ENCODE data around the gene RAPGEF6.
"Not testable (repeated sequence)": the region's sequence is repeated elsewhere in the genome, so short reads cannot be mapped to it uniquely, and the experiment has no call there.

The RAPGEF6 gene, protein sequence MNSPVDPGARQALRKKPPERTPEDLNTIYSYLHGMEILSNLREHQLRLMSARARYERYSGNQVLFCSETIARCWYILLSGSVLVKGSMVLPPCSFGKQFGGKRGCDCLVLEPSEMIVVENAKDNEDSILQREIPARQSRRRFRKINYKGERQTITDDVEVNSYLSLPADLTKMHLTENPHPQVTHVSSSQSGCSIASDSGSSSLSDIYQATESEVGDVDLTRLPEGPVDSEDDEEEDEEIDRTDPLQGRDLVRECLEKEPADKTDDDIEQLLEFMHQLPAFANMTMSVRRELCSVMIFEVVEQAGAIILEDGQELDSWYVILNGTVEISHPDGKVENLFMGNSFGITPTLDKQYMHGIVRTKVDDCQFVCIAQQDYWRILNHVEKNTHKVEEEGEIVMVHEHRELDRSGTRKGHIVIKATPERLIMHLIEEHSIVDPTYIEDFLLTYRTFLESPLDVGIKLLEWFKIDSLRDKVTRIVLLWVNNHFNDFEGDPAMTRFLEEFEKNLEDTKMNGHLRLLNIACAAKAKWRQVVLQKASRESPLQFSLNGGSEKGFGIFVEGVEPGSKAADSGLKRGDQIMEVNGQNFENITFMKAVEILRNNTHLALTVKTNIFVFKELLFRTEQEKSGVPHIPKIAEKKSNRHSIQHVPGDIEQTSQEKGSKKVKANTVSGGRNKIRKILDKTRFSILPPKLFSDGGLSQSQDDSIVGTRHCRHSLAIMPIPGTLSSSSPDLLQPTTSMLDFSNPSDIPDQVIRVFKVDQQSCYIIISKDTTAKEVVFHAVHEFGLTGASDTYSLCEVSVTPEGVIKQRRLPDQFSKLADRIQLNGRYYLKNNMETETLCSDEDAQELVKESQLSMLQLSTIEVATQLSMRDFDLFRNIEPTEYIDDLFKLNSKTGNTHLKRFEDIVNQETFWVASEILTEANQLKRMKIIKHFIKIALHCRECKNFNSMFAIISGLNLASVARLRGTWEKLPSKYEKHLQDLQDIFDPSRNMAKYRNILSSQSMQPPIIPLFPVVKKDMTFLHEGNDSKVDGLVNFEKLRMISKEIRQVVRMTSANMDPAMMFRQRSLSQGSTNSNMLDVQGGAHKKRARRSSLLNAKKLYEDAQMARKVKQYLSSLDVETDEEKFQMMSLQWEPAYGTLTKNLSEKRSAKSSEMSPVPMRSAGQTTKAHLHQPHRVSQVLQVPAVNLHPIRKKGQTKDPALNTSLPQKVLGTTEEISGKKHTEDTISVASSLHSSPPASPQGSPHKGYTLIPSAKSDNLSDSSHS (N-terminal part only)

GRCh38 chr5:131634996-131635683 lies at the start of gene RAPGEF6:
Gene RAPGEF6, minus strand, starts transcription at chr5:131635229. Its CDS starts 199 bp downstream, at chr5:131635030.
- peak; percentile 94 for DNase-seq

DNA sequence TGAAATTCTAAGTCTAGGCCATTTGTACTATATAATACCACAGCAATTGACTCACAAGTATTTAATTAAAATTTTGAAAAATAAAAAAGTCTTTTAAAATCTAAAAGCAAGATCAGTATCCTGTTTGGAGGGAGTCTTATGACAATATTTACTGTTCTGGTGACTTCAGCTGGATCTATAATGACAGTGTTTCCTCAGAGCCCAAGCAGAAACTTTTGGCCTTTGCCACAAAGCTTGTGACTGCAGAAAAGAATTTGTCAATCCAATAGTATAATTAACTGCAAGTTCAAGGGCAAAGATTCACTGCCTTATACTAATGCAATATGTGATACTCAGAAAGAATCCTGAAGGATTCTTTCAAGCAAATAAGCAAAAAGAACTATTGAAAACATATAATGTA lies 49.6 kb upstream of the RAPGEF6 start:
- DNase-seq: no peak

DNA sequence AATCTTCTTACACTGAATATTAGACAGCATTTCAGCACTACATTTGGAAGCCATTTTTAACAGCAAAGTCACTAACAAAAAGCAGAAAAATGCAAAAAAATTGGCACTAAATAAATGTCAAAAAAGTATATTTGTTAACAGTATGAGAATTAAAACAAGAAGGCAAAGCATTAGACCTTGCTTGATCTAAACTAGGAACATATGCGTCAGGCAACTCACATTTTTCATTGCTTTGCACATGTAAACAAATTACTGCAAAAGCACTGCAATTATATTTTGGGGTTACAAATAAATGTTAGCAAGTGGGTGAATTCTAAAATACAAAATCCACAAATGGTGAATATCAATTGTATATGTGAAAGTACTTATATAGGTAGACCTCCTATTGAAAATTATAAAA lies 49.0 kb upstream of the RAPGEF6 start:
- no peak for DNase-seq

DNA sequence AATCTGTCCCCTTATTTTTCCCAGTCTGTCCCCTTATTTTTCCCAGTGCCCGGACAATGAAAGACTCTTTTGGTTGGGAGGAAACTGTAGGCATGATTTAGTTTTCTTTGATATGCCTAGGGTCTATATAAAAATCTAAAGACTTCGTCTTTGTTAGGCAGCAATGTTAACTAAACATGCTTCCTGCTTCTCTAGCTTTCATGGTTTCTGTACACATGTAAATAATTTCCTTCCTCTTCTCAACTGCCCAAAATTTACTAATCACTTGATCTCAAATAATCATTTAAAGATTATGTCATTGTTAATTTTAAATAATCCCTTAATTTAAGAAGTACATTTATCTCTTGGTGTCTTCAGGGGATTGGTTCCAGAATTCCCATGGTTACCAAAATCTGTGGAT lies 47.8 kb upstream of the RAPGEF6 start:
- no peak for DNase-seq

DNA sequence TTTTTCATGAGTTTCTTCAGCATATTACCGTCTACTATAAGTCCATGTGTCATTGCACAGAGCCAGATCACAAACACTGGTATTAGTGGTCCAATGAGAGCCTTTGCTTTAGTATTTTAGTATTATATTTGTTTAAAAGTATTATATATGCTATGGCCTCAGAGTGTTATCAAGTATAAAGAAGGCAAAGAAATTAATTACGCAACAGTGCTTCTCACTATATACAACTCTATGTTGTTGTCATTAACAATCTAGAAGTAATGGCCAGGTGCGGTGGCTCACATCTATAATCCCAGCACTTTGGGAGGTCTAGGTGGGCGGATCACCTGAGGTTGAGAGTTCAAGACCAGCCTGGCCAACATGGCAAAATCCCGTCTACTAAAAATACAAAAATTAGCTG lies 47.1 kb upstream of the RAPGEF6 start:
- no peak for DNase-seq

- DNase-seq: no peak
Observed at GRCh38 chr5:131679911-131680310, 44.9 kb upstream of the RAPGEF6 start.

DNA sequence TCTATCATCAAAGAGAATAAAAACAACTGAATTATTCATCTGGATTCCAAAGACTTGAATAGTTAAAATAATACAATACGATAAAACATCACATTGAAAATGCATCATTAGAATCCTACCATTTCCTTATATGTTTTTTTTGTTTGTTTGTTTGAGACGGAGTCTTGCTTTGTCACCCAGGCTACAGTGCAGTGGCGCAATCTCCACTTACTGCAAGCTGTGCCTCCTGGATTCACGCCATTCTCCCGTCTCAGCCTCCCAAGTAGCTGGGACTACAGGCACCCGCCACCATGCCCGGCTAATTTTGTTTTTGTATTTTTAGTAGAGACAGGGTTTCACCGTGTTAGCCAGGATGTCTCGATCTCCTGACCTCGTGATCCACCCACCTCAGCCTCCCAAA lies 43.2 kb upstream of the RAPGEF6 start:
- not testable (repeated sequence) for DNase-seq

- DNase-seq: no peak
Observed at GRCh38 chr5:131677115-131677514, 42.1 kb upstream of the RAPGEF6 start.

- no peak for DNase-seq
Observed at GRCh38 chr5:131672776-131673175, 37.7 kb upstream of the RAPGEF6 start.

DNA sequence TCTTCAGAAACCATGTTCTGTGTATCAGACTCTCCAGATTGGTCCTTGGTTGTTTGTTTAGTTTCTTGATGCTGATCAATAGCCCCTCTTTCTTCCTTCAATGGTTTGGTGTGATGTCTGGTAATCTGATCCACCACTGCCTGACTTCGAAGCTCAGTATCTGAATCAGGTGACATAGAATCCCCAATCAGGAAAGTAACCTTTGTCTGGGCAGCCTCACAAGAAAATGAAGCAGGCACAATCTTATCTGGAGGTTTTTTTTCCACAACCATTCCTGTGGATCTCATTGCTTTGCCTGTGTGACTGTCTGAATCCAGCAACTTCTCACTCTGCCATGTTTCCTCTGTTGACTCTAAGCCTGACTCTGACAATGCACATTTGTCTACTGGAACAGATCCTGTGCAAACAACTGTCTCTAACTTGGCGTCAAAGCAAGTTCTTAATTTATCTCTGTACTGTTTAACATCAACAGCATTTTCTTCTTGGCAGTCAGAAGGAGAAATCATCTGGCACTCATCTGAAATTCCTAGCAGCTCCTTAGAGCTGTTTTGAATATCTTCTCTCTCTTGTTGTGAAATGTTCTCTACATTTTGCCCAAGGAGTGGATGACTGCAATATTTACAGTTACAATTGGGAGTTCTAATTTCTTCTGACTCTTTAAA lies 37.1 kb upstream of the RAPGEF6 start:
- no peak for DNase-seq

DNA sequence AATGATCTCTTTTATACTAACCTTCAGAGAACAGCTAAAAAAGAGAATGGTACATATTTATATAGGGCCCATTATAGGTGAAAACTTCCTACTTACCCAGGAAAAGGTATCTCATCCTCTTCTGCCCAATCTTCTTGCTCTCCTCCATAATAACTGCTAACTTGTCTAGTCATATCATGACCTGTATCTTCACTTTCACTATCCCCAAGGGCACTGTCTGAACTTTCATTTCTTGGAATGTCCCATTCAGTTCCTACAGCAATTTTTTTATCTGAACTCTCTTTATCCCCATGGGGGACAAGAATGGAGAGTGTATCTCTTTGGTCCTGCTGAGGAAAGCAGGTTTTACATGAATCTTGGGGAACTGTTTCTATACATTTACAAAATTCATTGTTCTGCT lies 36.4 kb upstream of the RAPGEF6 start:
- DNase-seq: no peak

DNA sequence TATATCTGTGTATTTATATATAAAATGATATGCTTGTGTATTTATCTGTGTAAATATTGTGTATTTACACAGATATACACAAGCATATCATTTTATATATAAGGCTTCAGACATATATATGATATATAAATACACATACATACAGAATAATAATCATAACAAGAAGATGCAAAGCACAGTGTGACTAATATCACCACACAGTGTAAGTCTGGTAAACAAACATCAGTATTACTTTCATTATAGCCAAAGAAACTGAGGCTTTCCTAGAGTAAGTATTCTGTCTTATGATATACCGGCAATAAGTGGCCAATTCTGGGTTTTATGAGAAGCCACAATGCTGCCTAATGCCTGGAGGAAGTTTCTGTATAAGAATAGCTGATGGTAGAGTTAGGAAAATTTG lies 29.9 kb upstream of the RAPGEF6 start:
- no peak for DNase-seq

DNA sequence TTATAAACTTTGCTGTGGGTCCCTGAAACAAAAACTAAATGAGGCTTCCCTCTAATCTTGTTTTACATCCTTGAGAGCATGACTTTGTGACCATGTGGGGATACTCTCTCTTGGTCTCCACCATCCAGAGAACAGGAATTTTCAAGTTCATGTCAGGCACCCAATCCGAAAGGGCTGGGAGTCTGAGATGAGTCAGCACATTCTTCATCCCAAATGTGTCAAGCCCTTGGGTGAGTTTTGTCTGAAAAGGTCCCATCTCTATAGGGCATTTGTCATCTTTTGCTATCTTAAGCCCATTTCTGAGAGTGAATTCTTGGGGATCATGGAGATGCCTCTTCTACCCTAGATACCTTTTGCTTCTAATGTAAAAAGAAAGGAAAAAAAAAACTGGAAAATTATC lies 26.9 kb upstream of the RAPGEF6 start:
- DNase-seq: no peak

DNA sequence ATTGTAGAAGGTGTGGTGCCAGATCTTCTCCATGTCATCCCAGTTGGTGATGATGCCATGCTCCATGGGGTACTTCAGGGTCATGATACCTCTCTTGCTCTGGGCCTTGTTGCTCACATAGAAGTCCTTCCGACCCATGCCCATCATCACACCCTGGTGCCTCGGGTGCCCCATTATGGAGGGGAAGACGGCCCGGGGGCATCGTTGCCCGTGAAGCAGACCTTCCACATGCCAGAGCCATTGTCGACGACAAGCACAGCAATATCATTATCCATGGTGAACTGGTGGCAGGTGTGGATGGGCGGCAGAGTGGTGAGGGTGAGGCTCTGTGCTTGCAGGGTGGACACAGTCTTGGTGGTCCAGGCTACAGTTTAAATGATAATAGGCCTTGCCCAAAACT lies 24.8 kb upstream of the RAPGEF6 start:
- DNase-seq: no peak

DNA sequence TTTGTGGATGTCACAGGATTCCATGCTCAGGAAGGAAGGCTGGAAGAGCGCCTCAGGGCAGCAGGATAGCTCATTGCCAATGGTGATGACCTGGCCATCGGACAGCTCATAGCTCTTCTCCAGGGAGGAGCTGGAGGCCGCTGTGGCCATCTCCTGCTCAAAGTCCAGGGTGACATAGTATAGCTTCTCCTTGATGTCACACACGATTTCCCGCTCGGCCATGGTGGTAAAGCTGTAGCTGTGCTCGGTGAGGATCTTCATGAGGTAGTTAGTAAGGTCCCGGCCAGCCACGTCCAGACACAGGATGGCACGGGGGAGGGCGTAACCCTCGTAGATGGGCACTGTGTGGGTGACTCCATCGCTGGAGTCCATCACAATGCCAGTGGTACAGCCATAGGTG lies 24.3 kb upstream of the RAPGEF6 start:
- DNase-seq: no peak

- no peak for DNase-seq
Observed at GRCh38 chr5:131654776-131655175, 19.7 kb upstream of the RAPGEF6 start.

DNA sequence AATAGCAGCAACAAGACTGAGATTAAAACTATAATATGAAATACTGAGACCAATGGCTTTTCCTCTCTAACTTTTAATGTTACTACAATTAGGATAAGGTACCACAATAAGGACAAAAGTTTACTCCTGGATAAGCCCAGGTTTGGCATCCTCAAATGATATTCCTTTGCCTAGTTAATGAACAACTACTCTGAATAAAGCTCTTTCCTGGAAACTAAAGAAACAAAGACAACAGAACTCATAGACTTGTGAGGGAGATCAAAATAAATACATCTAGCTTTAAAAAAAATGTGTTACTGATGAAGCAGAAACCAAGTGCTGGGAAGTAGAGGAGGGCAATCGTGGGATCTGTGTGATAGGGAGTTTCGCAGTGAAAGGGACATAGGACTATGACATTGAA lies 19.3 kb upstream of the RAPGEF6 start:
- DNase-seq: no peak

DNA sequence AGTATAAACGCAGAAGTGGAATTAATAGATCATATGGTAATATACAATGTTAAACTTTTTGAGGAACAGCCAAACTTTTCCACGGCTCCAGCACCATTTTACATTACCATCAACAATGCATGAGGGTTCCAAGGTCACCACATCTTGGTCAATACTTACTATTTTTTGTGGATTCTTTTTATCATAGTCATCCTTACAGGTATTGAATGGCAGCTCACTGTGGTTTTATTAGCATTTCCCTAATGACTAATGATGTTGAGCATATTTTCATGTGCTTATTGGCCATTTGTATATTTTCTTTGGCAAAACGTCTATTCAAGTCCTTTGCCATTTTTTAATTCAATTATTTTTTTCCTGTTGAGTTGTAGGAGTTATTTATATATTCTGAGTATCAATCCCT lies 14.1 kb upstream of the RAPGEF6 start:
- DNase-seq: no peak

DNA sequence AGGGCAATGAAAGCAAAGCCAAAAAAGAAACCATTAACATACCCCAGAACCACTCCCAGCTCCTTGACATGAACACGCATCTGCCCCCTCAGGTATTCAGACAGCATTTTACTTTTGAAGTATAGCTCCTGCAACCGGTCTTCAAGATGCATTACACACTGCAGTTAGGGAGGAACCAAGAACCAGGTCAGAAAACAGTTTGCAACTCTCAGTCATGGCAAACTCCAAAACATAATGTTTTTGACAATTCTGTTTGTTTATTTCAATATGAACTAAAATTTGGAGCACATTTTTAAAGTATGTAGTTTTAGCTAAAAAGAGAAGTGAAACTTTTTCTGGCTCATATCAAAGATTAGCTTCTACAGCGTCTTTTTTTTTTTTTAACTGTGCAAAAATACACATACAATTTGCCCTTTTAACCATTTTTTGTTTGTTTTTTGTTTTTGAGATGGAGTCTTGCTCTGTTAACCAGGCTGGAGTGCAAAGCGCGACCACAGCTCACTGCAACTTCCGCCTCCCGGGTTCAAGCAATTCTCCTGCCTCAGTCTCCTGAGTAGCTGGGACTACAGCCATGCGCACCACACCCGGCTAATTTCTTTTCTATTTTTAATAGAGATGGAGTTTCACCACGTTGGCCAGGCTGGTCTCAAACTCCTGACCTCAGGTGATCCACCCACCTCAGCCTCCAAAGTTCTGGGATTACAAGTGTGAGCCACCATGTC lies 12.2 kb upstream of the RAPGEF6 start:
- no peak for DNase-seq

GRCh38 chr5:131644822-131645221 lies 9.8 kb upstream of the RAPGEF6 start:
- no peak for DNase-seq

DNA sequence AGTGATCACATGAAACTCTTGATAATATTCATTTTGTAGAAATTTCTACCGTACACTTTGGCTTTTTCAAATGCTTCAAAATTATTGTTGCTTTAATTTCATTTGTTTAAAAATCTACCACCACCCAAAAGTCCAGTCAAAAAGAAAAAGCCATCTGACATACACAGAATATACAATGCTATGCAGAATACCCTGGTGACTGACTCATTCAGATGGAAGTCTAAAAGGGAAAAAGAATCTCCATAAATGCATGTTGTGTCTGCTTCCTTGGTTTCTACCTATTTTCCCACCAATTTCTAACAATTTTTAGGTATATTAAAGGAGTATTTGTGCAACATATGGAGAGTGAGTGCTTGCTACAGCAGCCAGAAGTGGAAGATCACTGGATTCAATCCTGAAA lies 9.3 kb upstream of the RAPGEF6 start:
- DNase-seq: no peak

Measured in NCI-H1694 (cell line).